GM06990 (cell line): ENCODE data around the gene FBXL15.
A peak's percentile ranks its signal among the peaks of the same experiment; 100 is the strongest.

Source experiments
- DNase-seq: peaks from one replicate; pipeline ENCODE4 v3.0.0-alpha.2; 2011; ENCODE audit not compliant: insufficient read length; ENCODE audit errors: extremely low read depth
- H3K27me3 ChIP-seq: replicated peaks from 2 replicates; pipeline ENCODE4 v1.6.0; 2011; ENCODE audit warnings: low read length; ENCODE audit not compliant: control insufficient read depth, insufficient read depth
- H3K36me3 ChIP-seq: 2 replicates; pipeline ENCODE4 v1.5.1; 2011; ENCODE audit warnings: low read length; ENCODE audit not compliant: control insufficient read depth, insufficient read depth
- H3K4me3 ChIP-seq: replicated peaks from 2 replicates; pipeline ENCODE4 v1.5.1; 2011; ENCODE audit warnings: low read depth, mild to moderate bottlenecking, control low read depth, low read length
- CTCF ChIP-seq: IDR thresholded peaks from 2 replicates; pipeline ENCODE4 v1.5.1; 2011; ENCODE audit warnings: low read length, control low read depth, mild to moderate bottlenecking, inconsistent platforms; ENCODE audit not compliant: insufficient read depth, poor library complexity, severe bottlenecking

FBXL15 gene

GRCh38 chr10:102395400-102396316 is 25.0 kb upstream of the FBXL15 start, which contains the start of gene NFKB2:
TSS of gene NFKB2 (plus strand) at chr10:102395705. CDS start at chr10:102395960, 255 bp downstream.
- Histone ChIP-seq H3K27me3 (no peaks in the 10 kb centered on the region), H3K36me3 (peaks cover 29% of the 10 kb centered on the region), H3K4me3 (peak within 1 kb of the TSS; percentile 95)
- DNase-seq, result peak; percentile 93
- TF ChIP-seq CTCF, result no peak

GRCh38 chr10:102396317-102396650 is 24.4 kb upstream of the FBXL15 start:
- peaks cover 35% of the 10 kb centered on the region for H3K36me3 ChIP-seq
- DNase-seq, result no peak
- peak overlapping the region; percentile 95 for H3K4me3 ChIP-seq
- TF ChIP-seq CTCF, result no peak
- no peaks in the 10 kb centered on the region for H3K27me3 ChIP-seq

- no peak for DNase-seq
- H3K4me3 ChIP-seq, result peak overlapping the region; percentile 95
- peaks cover 40% of the 10 kb centered on the region for H3K36me3 ChIP-seq
- no peaks in the 10 kb centered on the region for H3K27me3 ChIP-seq
- no peak for TF ChIP-seq CTCF
Measured at GRCh38 chr10:102396730-102397151, 23.9 kb upstream of the FBXL15 start.

GRCh38 chr10:102397222-102398171 is 23.1 kb upstream of the FBXL15 start:
- Histone ChIP-seq H3K27me3 (no peaks in the 10 kb centered on the region), H3K4me3 (peak overlapping the region; percentile 95), H3K36me3 (peaks cover 46% of the 10 kb centered on the region)
- no peak for TF ChIP-seq CTCF
- no peak for DNase-seq

GRCh38 chr10:102398172-102399020 is 22.2 kb upstream of the FBXL15 start:
- TF ChIP-seq CTCF, result no peak
- Histone ChIP-seq H3K4me3 (peak overlapping the region; percentile 95), H3K27me3 (no peaks in the 10 kb centered on the region), H3K36me3 (peaks cover 51% of the 10 kb centered on the region)
- DNase-seq, result no peak
